Measurements from ENCODE around the gene DAAM1.
A peak's percentile ranks its signal among the peaks of the same experiment; 100 is the strongest.

Gene DAAM1

GRCh38 chr14:59407246-59408010, 219.0 kb downstream of the DAAM1 start:
- H3K4me3 ChIP-seq (ENCODE audit: low read depth, low read length) = no peak overlapping the region
- DNase-seq (ENCODE audit: low read depth, low spot score) = peak; percentile 93
- TF ChIP-seq CTCF (IDR thresholded peaks at IDR 0.05; ENCODE audit: low read depth, low read length) = no peak
- in situ Hi-C loops (cut with HindIII; ENCODE audit: low sequenced_read_pairs) = no loop called here

- no peak for DNase-seq (ENCODE audit: low read depth, low spot score)
- in situ Hi-C loops (cut with HindIII; ENCODE audit: low sequenced_read_pairs) = no loop called here
- no peak overlapping the region for H3K4me3 ChIP-seq (ENCODE audit: low read depth, low read length)
- no peak for TF ChIP-seq CTCF (IDR thresholded peaks at IDR 0.05; ENCODE audit: low read depth, low read length)
These were observed 227.6 kb downstream of the DAAM1 start for GRCh38 chr14:59415836-59416602.

GRCh38 chr14:59417311-59417710, 228.8 kb downstream of the DAAM1 start:
- in situ Hi-C loops (cut with HindIII; ENCODE audit: low sequenced_read_pairs) = no loop called here
- DNase-seq (ENCODE audit: low read depth, low spot score) = no peak
- H3K4me3 ChIP-seq (ENCODE audit: low read depth, low read length) = no peak overlapping the region
- TF ChIP-seq CTCF (IDR thresholded peaks at IDR 0.05; ENCODE audit: low read depth, low read length) = no peak

GRCh38 chr14:59419303-59419702, 230.8 kb downstream of the DAAM1 start:
- in situ Hi-C loops (cut with HindIII; ENCODE audit: low sequenced_read_pairs) = no loop called here

More at GRCh38 chr14:59419303-59419702, 230.8 kb downstream of the DAAM1 start:
- no peak for DNase-seq (ENCODE audit: low read depth, low spot score)
- no peak overlapping the region for H3K4me3 ChIP-seq (ENCODE audit: low read depth, low read length)
- no peak for TF ChIP-seq CTCF (IDR thresholded peaks at IDR 0.05; ENCODE audit: low read depth, low read length)
